OCI-LY7 (cell line): ENCODE results near the gene TADA1. TPM values are rescaled to one million over a fixed set of nuclear protein-coding genes. Genes with fewer than 3 reads are reported as not detected.

Experiments
- BruUV-seq: library from RNA; stranded (reverse); fragments of 400-500 nt; replicated peaks from 2 replicates; lab custom pipeline; 2021; lab: Mats Ljungman, UMichigan
- CTCF ChIA-PET: fragments of 300-600 bp; sonication (Branson Sonifier 250); formaldehyde crosslinking; loops from one replicate; lab custom pipeline; 2022; ENCODE audit warnings: antibody characterized with exemption; ENCODE audit not compliant: unreplicated experiment; lab: Charles Lee
- POLR2A ChIA-PET: fragments of 300-600 bp; sonication (Branson Sonifier 250); formaldehyde crosslinking; loops from one replicate; lab custom pipeline; 2022; ENCODE audit warnings: antibody characterized with exemption; lab: Charles Lee
- DNase-seq: peaks from one replicate; pipeline ENCODE4 v3.0.0-alpha.2; 2015; ENCODE audit warnings: low spot score
- H2AFZ ChIP-seq: fragments of 200-600 bp; sonication (generic), shearing (Covaris generic); 2 replicates; pipeline ENCODE4 v1.6.1; 2014; ENCODE audit warnings: mild to moderate bottlenecking, antibody characterized with exemption, low read length, moderate library complexity
- H3K27ac ChIP-seq: fragments of 200-600 bp; sonication (generic); 2 replicates; pipeline ENCODE4 v1.5.1; 2014; ENCODE audit warnings: mixed run types, low read depth, mild to moderate bottlenecking, moderate library complexity, low read length, inconsistent platforms; ENCODE audit not compliant: poor library complexity, severe bottlenecking
- H3K36me3 ChIP-seq: fragments of 200-600 bp; sonication (generic); 2 replicates; pipeline ENCODE4 v1.6.1; 2014; ENCODE audit warnings: mild to moderate bottlenecking, antibody characterized with exemption, low read length, moderate library complexity, mixed read lengths; ENCODE audit not compliant: insufficient read depth
- H3K4me1 ChIP-seq: fragments of 200-600 bp; sonication (generic); 2 replicates; pipeline ENCODE4 v1.5.1; 2014; ENCODE audit warnings: mild to moderate bottlenecking, low read length; ENCODE audit not compliant: insufficient read depth, poor library complexity, severe bottlenecking
- H3K4me2 ChIP-seq: fragments of 200-600 bp; sonication (generic); 2 replicates; pipeline ENCODE4 v1.6.1; 2014; ENCODE audit warnings: mild to moderate bottlenecking, low read length
- H3K4me3 ChIP-seq: fragments of 200-600 bp; sonication (generic); 2 replicates; pipeline ENCODE4 v1.5.1; 2014; ENCODE audit warnings: mild to moderate bottlenecking, low read depth, low read length; ENCODE audit not compliant: poor library complexity, severe bottlenecking
- H3K79me2 ChIP-seq: fragments of 200-600 bp; sonication (generic); 2 replicates; pipeline ENCODE4 v1.6.1; 2016; ENCODE audit warnings: low read depth, mild to moderate bottlenecking, low read length, moderate library complexity, mixed read lengths; ENCODE audit not compliant: insufficient read depth
- H3K9me2 ChIP-seq: fragments of 200-600 bp; sonication (generic); 2 replicates; pipeline ENCODE4 v1.6.1; 2016; ENCODE audit warnings: mild to moderate bottlenecking, low read length, mixed read lengths; ENCODE audit not compliant: insufficient read depth
- H3K9me3 ChIP-seq: fragments of 200-600 bp; sonication (generic); 2 replicates; pipeline ENCODE4 v1.6.1; 2014; ENCODE audit warnings: mild to moderate bottlenecking, mixed run types, low read length, mixed read lengths
- H4K20me1 ChIP-seq: fragments of 200-600 bp; sonication (generic); 2 replicates; pipeline ENCODE4 v1.6.1; 2014; ENCODE audit warnings: mild to moderate bottlenecking, antibody characterized with exemption, low read length, moderate library complexity, mixed read lengths; ENCODE audit not compliant: insufficient read depth
- EZH2phosphoT487 ChIP-seq: fragments of 200-600 bp; sonication (generic); IDR thresholded peaks from 2 replicates; pipeline ENCODE4 v1.6.1; 2018; ENCODE audit warnings: low read depth, borderline replicate concordance, mild to moderate bottlenecking, mixed run types, antibody characterized with exemption, low read length, moderate library complexity, mixed read lengths
- intact Hi-C: fragments of 100-400 bp; cut with micrococcal nuclease; formaldehyde crosslinking; loops from one replicate; pipeline ENCODE4 v1.10.0; 2022; ENCODE audit not compliant: unreplicated experiment
- total RNA-seq, 2 experiments: library from RNA; depleted of rRNA in 1 of 2; stranded (reverse); fragments of >200 nt in 1 of 2; shearing (Covaris generic) in 1 of 2; gene quantifications; 2 replicates each; pipeline ENCODE4 v1.2.3, GENCODE V29; 2014 to 2022
- TF ChIP-seq, protein P1 (sequence below): fragments of 200-600 bp; sonication (generic); conservative IDR thresholded peaks from 2 replicates; pipeline ENCODE4 v1.5.1; 2014; ENCODE audit warnings: mild to moderate bottlenecking, antibody characterized with exemption, low read length, moderate library complexity, mixed read lengths

The TADA1 gene
- total RNA-seq, 2 experiments from 2014 or later: 16.4 to 16.9 TPM

DNA sequence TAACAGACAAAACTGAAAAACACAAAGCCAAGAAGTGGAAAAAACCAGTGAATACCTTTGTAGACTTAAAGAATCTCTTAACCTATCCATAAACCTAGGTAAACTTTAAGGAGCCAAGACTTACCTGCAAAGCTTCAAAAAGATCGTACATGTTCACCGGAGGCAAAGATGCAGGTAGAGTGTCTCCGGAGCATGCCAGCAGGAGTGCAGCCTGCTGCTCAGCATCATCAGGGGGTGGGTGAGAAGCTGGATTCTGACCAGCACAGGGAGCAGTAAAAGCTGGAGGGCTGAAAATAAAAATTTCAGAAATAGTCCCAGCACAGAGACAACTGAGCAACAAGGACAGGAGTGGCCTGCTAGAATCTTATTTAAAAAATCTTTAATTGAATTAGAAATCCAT lies 18.1 kb downstream of the TADA1 start:
- no peaks in the 10 kb centered on the region; the same call in 1 of the 2 replicates for H3K79me2 ChIP-seq
- peaks cover 11% of the 10 kb centered on the region; the same call in 1 of the 2 replicates for H4K20me1 ChIP-seq
- ChIA-PET POLR2A (interaction anchor here (0.6 to 1.4 kb wide), 6 partner anchors 10 to 682 kb away, joined by 3 to 5 read pairs (median 4); no protein-coding TSS in a partner anchor), CTCF (no interaction called here)
- no peak overlapping the region for H3K4me2 ChIP-seq
- intact Hi-C loops: no loop called here
- H3K4me3 ChIP-seq: no peak overlapping the region
- no peak overlapping the region for H2AFZ ChIP-seq
- peaks cover 14% of the 10 kb centered on the region for H3K4me1 ChIP-seq
- H3K9me2 ChIP-seq: no peaks in the 10 kb centered on the region
- TF ChIP-seq, protein P1, sequence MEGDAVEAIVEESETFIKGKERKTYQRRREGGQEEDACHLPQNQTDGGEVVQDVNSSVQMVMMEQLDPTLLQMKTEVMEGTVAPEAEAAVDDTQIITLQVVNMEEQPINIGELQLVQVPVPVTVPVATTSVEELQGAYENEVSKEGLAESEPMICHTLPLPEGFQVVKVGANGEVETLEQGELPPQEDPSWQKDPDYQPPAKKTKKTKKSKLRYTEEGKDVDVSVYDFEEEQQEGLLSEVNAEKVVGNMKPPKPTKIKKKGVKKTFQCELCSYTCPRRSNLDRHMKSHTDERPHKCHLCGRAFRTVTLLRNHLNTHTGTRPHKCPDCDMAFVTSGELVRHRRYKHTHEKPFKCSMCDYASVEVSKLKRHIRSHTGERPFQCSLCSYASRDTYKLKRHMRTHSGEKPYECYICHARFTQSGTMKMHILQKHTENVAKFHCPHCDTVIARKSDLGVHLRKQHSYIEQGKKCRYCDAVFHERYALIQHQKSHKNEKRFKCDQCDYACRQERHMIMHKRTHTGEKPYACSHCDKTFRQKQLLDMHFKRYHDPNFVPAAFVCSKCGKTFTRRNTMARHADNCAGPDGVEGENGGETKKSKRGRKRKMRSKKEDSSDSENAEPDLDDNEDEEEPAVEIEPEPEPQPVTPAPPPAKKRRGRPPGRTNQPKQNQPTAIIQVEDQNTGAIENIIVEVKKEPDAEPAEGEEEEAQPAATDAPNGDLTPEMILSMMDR: no peak
- TF ChIP-seq EZH2phosphoT487: no peak
- peaks cover 100% of the 10 kb centered on the region for H3K36me3 ChIP-seq
- BruUV-seq: no TSS peak
- H3K9me3 ChIP-seq: no peaks in the 10 kb centered on the region
- no peak for DNase-seq
- no peak overlapping the region for H3K27ac ChIP-seq

DNA sequence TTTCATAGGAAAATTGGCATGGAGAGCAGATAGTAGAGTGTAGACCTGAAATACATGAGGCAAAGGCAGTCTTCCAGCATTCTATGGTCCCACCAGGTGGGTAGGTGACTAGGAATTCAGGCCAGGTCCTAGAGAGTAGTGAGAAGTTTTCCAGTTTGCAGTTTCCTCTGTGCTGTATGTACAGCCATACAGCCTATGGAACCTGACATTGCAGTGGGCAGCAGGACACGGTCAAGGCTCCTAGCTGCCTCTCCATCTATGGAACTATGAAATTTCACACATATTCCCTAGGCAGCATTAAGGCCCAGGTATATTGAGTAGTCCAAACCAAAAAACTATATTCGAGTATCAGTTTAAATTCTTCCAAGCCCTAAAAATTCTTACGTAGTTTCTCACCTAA lies 20.5 kb downstream of the TADA1 start:
- CTCF ChIA-PET: no interaction called here
- POLR2A ChIA-PET: interaction anchor here (0.6 to 0.7 kb wide), 2 partner anchors 10 to 477 kb away, joined by 3 read pairs; no protein-coding TSS in a partner anchor
- peaks cover 100% of the 10 kb centered on the region for H3K36me3 ChIP-seq
- no peak overlapping the region for H3K4me3 ChIP-seq
- TF ChIP-seq, protein P1: no peak
- TF ChIP-seq EZH2phosphoT487: no peak
- no peaks in the 10 kb centered on the region for H3K9me2 ChIP-seq
- no peak for DNase-seq
- BruUV-seq: no TSS peak
- intact Hi-C loops: no loop called here
- no peak overlapping the region for H3K27ac ChIP-seq
- no peaks in the 10 kb centered on the region for H3K9me3 ChIP-seq
- H3K4me1 ChIP-seq: peaks cover 28% of the 10 kb centered on the region
- H2AFZ ChIP-seq: no peak overlapping the region
- H3K79me2 ChIP-seq: peaks cover 16% of the 10 kb centered on the region; the same call in 1 of the 2 replicates
- H3K4me2 ChIP-seq: no peak overlapping the region
- H4K20me1 ChIP-seq: peaks cover 11% of the 10 kb centered on the region; the same call in 1 of the 2 replicates

DNA sequence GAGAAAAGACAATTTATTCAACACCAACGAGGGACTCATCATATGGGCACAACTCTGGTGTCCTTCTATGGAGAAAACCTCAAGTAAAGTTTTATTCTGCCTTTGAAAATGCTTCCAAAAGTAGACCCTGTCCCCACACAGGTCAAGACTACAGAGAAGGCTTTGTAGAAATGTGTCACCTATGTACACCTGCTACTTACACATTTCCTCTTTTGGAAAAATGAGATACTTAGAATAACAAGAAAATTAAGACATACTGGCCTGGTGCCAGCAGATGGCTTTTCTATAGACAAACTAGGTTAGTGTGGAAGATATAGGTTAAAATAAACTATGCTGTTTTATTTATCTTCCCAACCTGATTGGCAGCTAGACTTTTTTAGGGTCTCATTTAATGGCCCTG lies 23.1 kb downstream of the TADA1 start:
- Histone ChIP-seq H3K4me3 (no peak overlapping the region), H2AFZ (no peak overlapping the region), H3K9me3 (no peaks in the 10 kb centered on the region), H4K20me1 (peaks cover 11% of the 10 kb centered on the region; the same call in 1 of the 2 replicates), H3K79me2 (peaks cover 16% of the 10 kb centered on the region; the same call in 1 of the 2 replicates), H3K4me1 (peaks cover 18% of the 10 kb centered on the region), H3K4me2 (peak overlapping the region; percentile 11), H3K36me3 (peaks cover 100% of the 10 kb centered on the region), H3K27ac (peak overlapping the region; percentile 12), H3K9me2 (no peaks in the 10 kb centered on the region)
- POLR2A ChIA-PET: interaction anchor here (0.8 to 1.1 kb wide), 2 partner anchors 24 to 27 kb away, joined by 3 to 5 read pairs; no protein-coding TSS in a partner anchor
- intact Hi-C loops: no loop called here
- TF ChIP-seq EZH2phosphoT487: no peak
- BruUV-seq: no TSS peak
- peak; percentile 29 for DNase-seq
- CTCF ChIA-PET: no interaction called here
